ENCODE data around the gene PGC. TPM values are rescaled to one million over a fixed set of nuclear protein-coding genes. Genes with fewer than 3 reads are reported as not detected.

Gene PGC
- polyA plus RNA-seq, 1 of the 3 experiments (the other 2 are of a cell fraction) = not detected

- TF ChIP-seq NFIC (IDR thresholded peaks at IDR 0.05; ENCODE audit: borderline replicate concordance) (no peak), RAD21 (IDR thresholded peaks at IDR 0.05; ENCODE audit: low read length) (no peak), JUND (IDR thresholded peaks at IDR 0.05) (no peak), GATA2 (CRISPR knock-in tag; IDR thresholded peaks at IDR 0.05) (no peak), RCOR1 (IDR thresholded peaks at IDR 0.05; ENCODE audit: low read length) (no peak), NRF1 (IDR thresholded peaks at IDR 0.05; ENCODE audit: low read depth, low read length) (no peak), FOSL2 (IDR thresholded peaks at IDR 0.05; ENCODE audit: borderline replicate concordance, low read depth) (no peak)
Observed at GRCh38 chr6:41687501-41688175, 59.6 kb downstream of the PGC start (continued).

Small RNAs within 50 kb of the gene (small RNA-seq; reads per million reads assigned to genes)
- gene AL365205.2 (0 reads per million in 7 experiments), gene AL365205.3 (0 reads per million in 7 experiments)

Other genes with a start within 250 kb of the PGC start
- 2.5 and 7.3 TPM in 2 replicates for gene FOXP4, start 201.0 kb downstream of the PGC start, polyA plus RNA-seq (2012; rRNA removed)
- 6.3 and 7.0 TPM in 2 replicates for gene MDFI, start 108.9 kb downstream of the PGC start, polyA plus RNA-seq (2012; rRNA removed)
- gene TFEB, start 11.8 kb downstream of the PGC start, polyA plus RNA-seq (2012; rRNA removed) = 6.2 and 6.7 TPM in 2 replicates
- gene FRS3, start 32.5 kb upstream of the PGC start, polyA plus RNA-seq (2012; rRNA removed) = 7.5 and 8.6 TPM in 2 replicates
- gene PRICKLE4, start 33.4 kb upstream of the PGC start, polyA plus RNA-seq (2012; rRNA removed) = 3.9 and 5.0 TPM in 2 replicates
- gene TOMM6, start 40.3 kb upstream of the PGC start, polyA plus RNA-seq (2012; rRNA removed) = 493 and 565 TPM in 2 replicates
- gene USP49, start 148.0 kb upstream of the PGC start, polyA plus RNA-seq (2012; rRNA removed) = 2.4 and 3.7 TPM in 2 replicates
- 25.1 and 29.6 TPM in 2 replicates for gene MED20, start 173.7 kb upstream of the PGC start, polyA plus RNA-seq (2012; rRNA removed)
- 31.1 and 56.0 TPM in 2 replicates for gene BYSL, start 174.1 kb upstream of the PGC start, polyA plus RNA-seq (2012; rRNA removed)
- gene CCND3, start 194.4 kb upstream of the PGC start, polyA plus RNA-seq (2012; rRNA removed) = 22.4 and 26.6 TPM in 2 replicates